ENCODE data around the gene PIK3R5.

DNA sequence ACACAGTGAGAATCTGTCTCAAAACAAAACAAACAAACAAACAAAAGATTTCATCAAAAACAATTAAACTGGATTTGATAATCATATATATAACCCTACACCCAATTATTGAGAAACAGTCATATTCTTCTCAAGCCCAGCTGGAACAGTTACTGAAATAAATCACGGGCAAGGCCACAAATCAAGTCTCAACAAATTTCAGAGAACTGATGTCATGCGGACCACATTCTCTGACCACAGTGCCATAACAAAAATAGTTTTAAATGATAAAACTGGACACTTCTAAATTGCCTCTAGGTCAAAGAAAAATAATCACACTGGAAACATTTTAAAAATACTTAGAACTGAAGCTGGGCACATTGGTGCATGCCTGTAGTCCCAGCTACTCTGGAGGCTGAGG, 15.9 kb upstream of the PIK3R5 start:
- TF ChIP-seq, protein P1, sequence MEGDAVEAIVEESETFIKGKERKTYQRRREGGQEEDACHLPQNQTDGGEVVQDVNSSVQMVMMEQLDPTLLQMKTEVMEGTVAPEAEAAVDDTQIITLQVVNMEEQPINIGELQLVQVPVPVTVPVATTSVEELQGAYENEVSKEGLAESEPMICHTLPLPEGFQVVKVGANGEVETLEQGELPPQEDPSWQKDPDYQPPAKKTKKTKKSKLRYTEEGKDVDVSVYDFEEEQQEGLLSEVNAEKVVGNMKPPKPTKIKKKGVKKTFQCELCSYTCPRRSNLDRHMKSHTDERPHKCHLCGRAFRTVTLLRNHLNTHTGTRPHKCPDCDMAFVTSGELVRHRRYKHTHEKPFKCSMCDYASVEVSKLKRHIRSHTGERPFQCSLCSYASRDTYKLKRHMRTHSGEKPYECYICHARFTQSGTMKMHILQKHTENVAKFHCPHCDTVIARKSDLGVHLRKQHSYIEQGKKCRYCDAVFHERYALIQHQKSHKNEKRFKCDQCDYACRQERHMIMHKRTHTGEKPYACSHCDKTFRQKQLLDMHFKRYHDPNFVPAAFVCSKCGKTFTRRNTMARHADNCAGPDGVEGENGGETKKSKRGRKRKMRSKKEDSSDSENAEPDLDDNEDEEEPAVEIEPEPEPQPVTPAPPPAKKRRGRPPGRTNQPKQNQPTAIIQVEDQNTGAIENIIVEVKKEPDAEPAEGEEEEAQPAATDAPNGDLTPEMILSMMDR (IDR thresholded peaks at IDR 0.05), result no peak
- no peak for TF ChIP-seq POLR2AphosphoS5 (IDR thresholded peaks at IDR 0.05)

Data from stomach (tissue), 4 donors.